DND-41 (cell line): ENCODE data around the gene HOMER1.

Experiments used
- ATAC-seq: fragments of 200-7000 bp; cut with Tn5 transposase; 3 replicates; pipeline ENCODE4 v1.9.1; 2021; ENCODE audit warnings: low read depth; ENCODE audit not compliant: insufficient read depth
- DNase-seq: peaks from one replicate; pipeline ENCODE4 v3.0.0-alpha.2; 2020
- H2AFZ ChIP-seq: 2 replicates; pipeline ENCODE4 v1.6.0; 2012; ENCODE audit warnings: low read depth, low read length
- H3K27ac ChIP-seq: 2 replicates; pipeline ENCODE4 v1.5.1; 2012; ENCODE audit warnings: low read length, inconsistent platforms
- H3K27me3 ChIP-seq: fragments of 200-600 bp; sonication (generic); 2 replicates; pipeline ENCODE4 v1.6.0; 2012; ENCODE audit warnings: low read length, mild to moderate bottlenecking, inconsistent platforms; ENCODE audit not compliant: insufficient read depth, poor library complexity
- H3K36me3 ChIP-seq: 2 replicates; pipeline ENCODE4 v1.5.1; 2012; ENCODE audit warnings: low read length, inconsistent platforms; ENCODE audit not compliant: insufficient read depth
- H3K4me1 ChIP-seq: 2 replicates; pipeline ENCODE4 v1.5.1; 2012; ENCODE audit warnings: mild to moderate bottlenecking, low read length; ENCODE audit not compliant: insufficient read depth
- H3K4me2 ChIP-seq: 2 replicates; pipeline ENCODE4 v1.6.0; 2012; ENCODE audit warnings: mild to moderate bottlenecking, moderate library complexity, low read length, inconsistent platforms; ENCODE audit not compliant: insufficient read depth
- H3K4me3 ChIP-seq, 2 experiments: fragments of 200-600 bp in 1 of 2; shearing (Covaris generic) in 1 of 2; 2 replicates each; pipeline ENCODE4 v1.5.1; 2012 to 2016; ENCODE audit warnings: inconsistent platforms in 2 of 2, low read length in 2 of 2, mild to moderate bottlenecking in 2 of 2, low read depth in 1 of 2, moderate library complexity in 1 of 2
- H3K79me2 ChIP-seq: 2 replicates; pipeline ENCODE4 v1.6.0; 2012; ENCODE audit warnings: low read length, inconsistent platforms; ENCODE audit not compliant: insufficient read depth
- H3K9ac ChIP-seq: 2 replicates; pipeline ENCODE4 v1.6.0; 2012; ENCODE audit warnings: low read depth, mild to moderate bottlenecking, inconsistent platforms, low read length, moderate library complexity
- H3K9me3 ChIP-seq: 2 replicates; pipeline ENCODE4 v1.5.1; 2012; ENCODE audit warnings: low read length, moderate library complexity, mild to moderate bottlenecking, inconsistent platforms; ENCODE audit not compliant: insufficient read depth, severe bottlenecking
- H4K20me1 ChIP-seq: 2 replicates; pipeline ENCODE4 v1.6.0; 2012; ENCODE audit warnings: low read length; ENCODE audit not compliant: insufficient read depth
- CTCF ChIP-seq: IDR thresholded peaks from 2 replicates; pipeline ENCODE4 v1.5.1; 2012; ENCODE audit warnings: borderline replicate concordance, low read length, moderate library complexity, mild to moderate bottlenecking; ENCODE audit not compliant: poor library complexity, severe bottlenecking; ENCODE audit errors: extremely low read depth
- EZH2 ChIP-seq: IDR thresholded peaks from 3 replicates; pipeline ENCODE4 v1.6.1; 2012; ENCODE audit warnings: borderline replicate concordance, low read depth, mild to moderate bottlenecking, moderate library complexity, low read length, inconsistent platforms; ENCODE audit not compliant: severe bottlenecking

The HOMER1 gene

GRCh38 chr5:79513704-79514390 is at the start of gene HOMER1:
Gene HOMER1 (minus strand): TSS chr5:79514134. CDS start chr5:79512774, 1,360 bp downstream.
- ATAC-seq (peak; percentile 81), DNase-seq (peak; percentile 83)
- Histone ChIP-seq H3K27ac (peak within 1 kb of the TSS; percentile 84), H3K27me3 (no peaks in the 10 kb centered on the region), H3K9me3 (no peaks in the 10 kb centered on the region), H3K36me3 (no peaks in the 10 kb centered on the region), H2AFZ (peak within 1 kb of the TSS; percentile 95), H3K79me2 (peaks cover 37% of the 10 kb centered on the region), H3K4me3 (peak within 1 kb of the TSS; percentile 73 to 76), H3K4me2 (peak within 1 kb of the TSS; percentile 90), H3K4me1 (peaks cover 82% of the 10 kb centered on the region), H4K20me1 (no peaks in the 10 kb centered on the region), H3K9ac (peak within 1 kb of the TSS; percentile 76)
- TF ChIP-seq CTCF (no peak), EZH2 (no peak)

- Histone ChIP-seq H2AFZ (no peak overlapping the region), H3K4me2 (no peak overlapping the region), H3K79me2 (no peaks in the 10 kb centered on the region), H3K27ac (no peak overlapping the region), H3K27me3 (no peaks in the 10 kb centered on the region), H3K9me3 (no peaks in the 10 kb centered on the region), H3K36me3 (no peaks in the 10 kb centered on the region), H3K4me3 (no peak overlapping the region), H3K4me1 (peaks cover 9% of the 10 kb centered on the region; the same call in 1 of the 2 replicates), H4K20me1 (no peaks in the 10 kb centered on the region), H3K9ac (no peak overlapping the region)
- TF ChIP-seq CTCF (no peak), EZH2 (no peak)
- DNase-seq (no peak), ATAC-seq (no peak)
Measured at GRCh38 chr5:79563247-79563590, 49.3 kb upstream of the HOMER1 start.

- ATAC-seq, result no peak
Measured at GRCh38 chr5:79562351-79563246, 48.7 kb upstream of the HOMER1 start.

More at GRCh38 chr5:79562351-79563246, 48.7 kb upstream of the HOMER1 start:
- DNase-seq, result no peak
- TF ChIP-seq CTCF (no peak), EZH2 (no peak)
- Histone ChIP-seq H3K27me3 (no peaks in the 10 kb centered on the region), H3K9ac (no peak overlapping the region), H3K9me3 (no peaks in the 10 kb centered on the region), H3K4me1 (peaks cover 9% of the 10 kb centered on the region; the same call in 1 of the 2 replicates), H2AFZ (no peak overlapping the region), H3K27ac (no peak overlapping the region), H3K79me2 (no peaks in the 10 kb centered on the region), H3K4me2 (no peak overlapping the region), H4K20me1 (no peaks in the 10 kb centered on the region), H3K36me3 (no peaks in the 10 kb centered on the region), H3K4me3 (no peak overlapping the region)
